ENCODE measurements around the gene SEMA3F.

Gene SEMA3F

GRCh38 chr3:50156549-50157493 is 1.7 kb downstream of the SEMA3F start:
- DNase-seq = no peak

- no peak for DNase-seq
Measured at GRCh38 chr3:50157827-50158529, 2.9 kb downstream of the SEMA3F start.

- DNase-seq = no peak
Measured at GRCh38 chr3:50158530-50159146, 3.5 kb downstream of the SEMA3F start.

- DNase-seq = no peak
Measured at GRCh38 chr3:50160561-50160983, 5.4 kb downstream of the SEMA3F start.

GRCh38 chr3:50161320-50161719 is 6.2 kb downstream of the SEMA3F start:
- DNase-seq = no peak

GRCh38 chr3:50162034-50162883 is 7.1 kb downstream of the SEMA3F start:
- DNase-seq = no peak

GRCh38 chr3:50163572-50164455 is 8.7 kb downstream of the SEMA3F start:
- DNase-seq = no peak

- no peak for DNase-seq
Measured at GRCh38 chr3:50164481-50164880, 9.4 kb downstream of the SEMA3F start.

- DNase-seq = no peak
Measured at GRCh38 chr3:50164984-50165909, 10.1 kb downstream of the SEMA3F start.

- DNase-seq = no peak
Measured at GRCh38 chr3:50165910-50166538, 10.9 kb downstream of the SEMA3F start.

GRCh38 chr3:50166620-50167019 is 11.5 kb downstream of the SEMA3F start:
- no peak for DNase-seq

- DNase-seq = no peak
Measured at GRCh38 chr3:50167069-50167840, 12.1 kb downstream of the SEMA3F start.

- no peak for DNase-seq
Measured at GRCh38 chr3:50167841-50168209, 12.7 kb downstream of the SEMA3F start.

GRCh38 chr3:50168388-50168787 is 13.3 kb downstream of the SEMA3F start:
- DNase-seq = no peak

- no peak for DNase-seq
Measured at GRCh38 chr3:50168791-50169190, 13.7 kb downstream of the SEMA3F start.

GRCh38 chr3:50169232-50169832 is 14.2 kb downstream of the SEMA3F start:
- DNase-seq = no peak

- no peak for DNase-seq
Measured at GRCh38 chr3:50169858-50170257, 14.7 kb downstream of the SEMA3F start.

- DNase-seq = no peak
Measured at GRCh38 chr3:50170689-50171088, 15.6 kb downstream of the SEMA3F start.

All from effector CD4-positive, alpha-beta T cell (primary cell).